Vein endothelial cell (primary cell): ENCODE measurements around the gene NEK11. TPM values are rescaled to one million over a fixed set of nuclear protein-coding genes. Genes with fewer than 3 reads are reported as not detected.

Experiments
- small RNA-seq: library from RNA; depleted of rRNA; stranded (forward); fragments of <200 nt; gene quantifications from one replicate; pipeline ENCODE3, GENCODE V24; 2012
- total RNA-seq: library from RNA; depleted of rRNA; stranded (reverse); fragments of >200 nt; gene quantifications from 2 replicates; pipeline ENCODE4 v1.2.3, GENCODE V29; 2012

NEK11 gene
- 2.6 and 2.9 TPM in 2 replicates for total RNA-seq

DNA sequence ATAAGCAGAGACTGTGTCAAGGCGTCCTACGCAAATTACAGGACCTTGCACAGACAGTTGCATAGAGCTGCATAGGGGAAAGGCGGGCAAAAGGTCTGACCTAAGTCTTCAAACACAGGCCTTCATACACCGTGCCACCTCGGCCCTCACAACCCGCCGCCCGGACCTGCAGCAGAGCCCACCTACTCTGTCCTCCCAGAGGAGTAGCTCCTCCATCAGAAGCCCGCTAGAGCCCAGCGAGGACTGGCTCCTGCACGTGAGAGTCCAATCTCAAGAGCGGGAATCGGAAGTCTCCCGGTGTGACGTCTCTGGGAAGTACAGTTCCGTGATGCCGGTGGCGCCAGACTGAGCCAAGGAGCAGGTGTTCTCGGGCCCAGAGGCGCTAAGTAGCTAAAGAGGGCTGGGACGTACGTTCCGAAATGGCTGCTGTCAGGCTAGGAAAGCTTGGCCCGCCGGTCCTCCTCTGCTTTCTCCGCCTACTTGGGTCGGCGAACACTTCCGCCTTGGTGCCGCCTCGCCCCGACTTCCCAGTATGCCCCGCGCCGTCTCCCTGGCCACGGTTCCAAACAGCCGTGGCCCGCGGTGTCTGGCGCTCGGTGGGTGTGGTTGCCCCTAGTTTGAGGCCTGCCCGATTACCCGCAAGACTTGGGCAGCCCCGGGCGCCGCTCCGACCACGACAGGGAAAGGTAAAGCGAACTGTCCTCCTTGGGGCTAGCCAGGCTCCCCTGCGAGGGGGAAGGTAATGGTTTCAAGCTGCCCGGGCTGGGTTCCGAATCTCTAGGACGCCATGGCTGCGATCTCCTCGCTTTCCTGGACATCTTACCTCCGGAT is at the start of gene NEK11, which contains the start of gene ASTE1:
Gene NEK11 (plus strand): TSS at position 557 of the 831 bp plus-strand sequence. CDS start 2,832 bp downstream, outside the sequence.
Gene ASTE1 (minus strand): TSS at position 505 of the 831 bp plus-strand sequence. CDS start 1,519 bp downstream, outside the sequence.

GRCh38 chr3:131381445-131382291 is 355.0 kb downstream of the NEK11 start, which contains the start of gene NUDT16:
Gene NUDT16, plus strand, starts transcription at chr3:131381774. Its CDS starts 31 bp downstream, at chr3:131381805.

Small RNA genes within 50 kb of the gene (small RNA-seq; reads per million reads assigned to genes)
- gene RNU6-726P = not detected

Other genes starting within 250 kb of the NEK11 start
- gene ATP2C1, start 132.8 kb upstream of the NEK11 start, total RNA-seq = 58.5 and 63.0 TPM in 2 replicates
- 4.2 and 6.5 TPM in 2 replicates for gene ASTE1, start 52 bp upstream of the NEK11 start, total RNA-seq